GM18499 (cell line): ENCODE results near the gene ARFGEF2.
"Not testable (repeated sequence)": the region's sequence is repeated elsewhere in the genome, so short reads cannot be mapped to it uniquely, and the experiment has no call there.

Experiments used
- ATAC-seq: cut with Tn5 transposase; IDR thresholded peaks from one replicate; pipeline ENCODE4 v1.9.1; 2021; ENCODE audit warnings: moderate number of reproducible peaks; ENCODE audit not compliant: insufficient read depth, unreplicated experiment

ARFGEF2 gene

DNA sequence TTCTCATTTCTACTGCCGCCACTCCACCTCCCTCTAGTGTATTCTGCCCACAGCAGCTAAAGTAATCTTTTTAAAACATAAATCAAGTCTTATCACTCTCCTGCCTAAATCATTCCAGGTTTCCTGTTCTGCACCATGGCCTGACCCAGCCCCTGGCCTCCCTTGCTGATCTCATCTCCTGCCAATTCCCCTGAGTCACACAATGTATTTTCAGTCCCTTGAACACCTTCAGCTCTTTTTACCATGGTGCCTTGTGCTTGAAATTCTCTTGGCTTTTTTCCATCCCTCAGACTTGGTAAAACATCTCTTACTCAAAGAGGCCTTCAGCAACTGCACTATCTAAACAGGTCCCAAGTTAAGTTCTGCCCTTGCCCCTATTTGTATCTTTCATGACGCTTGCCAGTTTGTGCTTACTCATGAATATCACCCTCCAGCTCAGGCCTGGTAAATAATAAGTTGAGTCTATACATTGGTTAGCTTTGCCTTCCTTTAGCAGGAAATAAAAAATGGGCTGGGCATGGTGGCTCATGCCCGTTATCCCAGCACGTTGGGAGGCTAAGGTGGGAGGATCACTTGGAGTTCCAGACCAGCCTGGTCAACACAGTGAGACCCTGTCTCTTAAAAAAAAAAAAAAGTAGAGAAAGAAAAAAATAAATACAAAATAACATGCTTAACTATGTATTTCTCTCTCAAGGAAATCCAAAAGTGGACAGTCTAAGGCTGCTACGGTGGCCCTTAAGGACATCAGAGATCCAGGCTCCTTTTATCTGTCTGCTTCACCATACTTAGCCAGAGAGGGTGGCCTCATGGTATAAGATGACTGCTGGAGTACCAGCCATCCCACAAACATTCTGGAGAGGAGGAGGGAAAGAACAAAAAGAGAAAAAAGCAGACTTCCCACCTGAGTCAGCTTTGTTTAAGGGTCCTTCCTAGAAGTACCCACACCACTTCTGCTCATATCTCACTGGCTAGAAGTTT, 62.2 kb downstream of the ARFGEF2 start:
- no peak for ATAC-seq

GRCh38 chr20:48984575-48985219, 63.2 kb downstream of the ARFGEF2 start:
- no peak for ATAC-seq

GRCh38 chr20:48986899-48987298, 65.4 kb downstream of the ARFGEF2 start:
- ATAC-seq = no peak

DNA sequence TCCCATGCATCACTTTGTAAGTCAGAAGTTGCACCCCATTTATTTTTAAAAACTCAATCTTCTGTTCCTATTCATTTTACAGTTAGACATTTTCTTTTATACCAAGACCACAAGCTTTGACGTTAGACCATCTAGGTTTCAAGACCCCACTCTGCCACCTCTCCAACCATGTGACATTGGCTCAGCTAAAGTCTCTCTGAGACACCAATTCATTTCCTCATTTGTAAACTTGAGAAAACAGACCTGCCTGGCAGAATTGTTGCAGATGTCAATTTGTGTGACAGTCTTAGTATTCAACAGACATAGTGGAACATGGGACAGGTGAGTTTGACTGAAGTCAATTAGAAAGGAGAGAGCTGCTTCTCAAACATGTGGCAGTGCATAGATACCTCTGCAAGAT, 69.0 kb downstream of the ARFGEF2 start:
- no peak for ATAC-seq

- no peak for ATAC-seq
Measured at GRCh38 chr20:48995589-48995988, 74.1 kb downstream of the ARFGEF2 start.

DNA sequence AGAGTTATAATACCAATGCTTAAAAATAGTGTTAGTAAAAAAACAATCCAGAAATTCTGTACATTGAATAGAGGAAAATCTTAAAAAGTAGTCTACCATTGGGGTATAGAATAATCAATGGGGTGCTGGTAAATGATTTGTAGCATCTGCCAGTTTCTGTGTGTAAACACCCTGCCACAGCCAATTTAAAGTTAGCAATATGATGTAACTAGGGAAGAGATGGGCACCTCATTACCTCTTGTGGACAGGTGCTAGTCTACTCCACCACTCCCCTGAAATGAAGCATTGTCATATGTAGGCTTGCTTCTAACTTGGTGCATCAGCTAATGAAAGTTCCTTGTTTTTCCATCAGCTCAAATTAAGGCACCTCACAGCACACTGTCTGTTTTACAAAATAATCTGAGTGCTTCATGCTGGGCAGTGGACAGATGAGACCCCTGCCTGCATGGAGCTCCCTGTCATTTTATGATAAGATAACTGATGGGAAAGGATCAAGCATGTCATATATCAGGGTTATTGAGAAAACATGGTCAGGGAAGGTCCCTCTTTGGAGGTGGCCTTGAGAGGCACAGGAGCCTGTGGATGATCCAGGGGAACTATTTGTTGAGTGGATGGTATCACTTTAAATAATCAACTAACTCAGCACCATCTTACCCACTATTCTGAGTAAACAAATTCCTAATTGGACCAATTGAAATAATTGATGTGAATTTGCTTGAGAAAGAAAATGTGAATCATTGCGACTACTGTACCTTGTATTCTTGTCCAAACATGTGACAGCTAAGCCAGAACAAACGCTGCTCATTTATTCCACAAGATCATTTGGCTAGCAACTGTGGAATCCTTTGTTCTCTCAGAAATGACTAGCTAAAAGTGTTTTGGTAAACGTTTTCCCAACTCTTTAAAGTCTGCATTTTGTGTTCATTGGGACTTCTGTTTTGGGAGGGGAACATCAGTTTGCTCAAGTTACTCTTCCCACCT, 78.7 kb downstream of the ARFGEF2 start:
- ATAC-seq = no peak

DNA sequence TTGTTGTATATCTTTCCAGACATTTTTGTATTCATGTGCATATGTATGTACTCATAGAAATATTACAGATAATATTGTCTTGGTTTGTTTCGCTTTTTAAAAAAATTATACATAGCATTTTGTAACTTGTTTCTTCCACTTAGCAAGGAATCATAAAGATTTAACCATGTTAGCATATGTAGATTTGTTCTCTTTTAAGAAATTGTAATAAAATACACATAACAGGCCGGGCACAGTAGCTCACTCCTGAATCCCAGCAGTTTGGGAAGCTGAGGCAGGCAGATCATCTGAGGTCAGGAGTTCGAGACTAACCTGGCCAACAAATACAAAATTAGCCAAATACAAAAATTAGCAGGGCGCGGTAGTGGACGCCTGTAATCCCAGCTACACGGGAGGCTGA, 80.2 kb downstream of the ARFGEF2 start:
- no peak for ATAC-seq

- ATAC-seq = no peak
Measured at GRCh38 chr20:49006446-49006980, 85.0 kb downstream of the ARFGEF2 start.

DNA sequence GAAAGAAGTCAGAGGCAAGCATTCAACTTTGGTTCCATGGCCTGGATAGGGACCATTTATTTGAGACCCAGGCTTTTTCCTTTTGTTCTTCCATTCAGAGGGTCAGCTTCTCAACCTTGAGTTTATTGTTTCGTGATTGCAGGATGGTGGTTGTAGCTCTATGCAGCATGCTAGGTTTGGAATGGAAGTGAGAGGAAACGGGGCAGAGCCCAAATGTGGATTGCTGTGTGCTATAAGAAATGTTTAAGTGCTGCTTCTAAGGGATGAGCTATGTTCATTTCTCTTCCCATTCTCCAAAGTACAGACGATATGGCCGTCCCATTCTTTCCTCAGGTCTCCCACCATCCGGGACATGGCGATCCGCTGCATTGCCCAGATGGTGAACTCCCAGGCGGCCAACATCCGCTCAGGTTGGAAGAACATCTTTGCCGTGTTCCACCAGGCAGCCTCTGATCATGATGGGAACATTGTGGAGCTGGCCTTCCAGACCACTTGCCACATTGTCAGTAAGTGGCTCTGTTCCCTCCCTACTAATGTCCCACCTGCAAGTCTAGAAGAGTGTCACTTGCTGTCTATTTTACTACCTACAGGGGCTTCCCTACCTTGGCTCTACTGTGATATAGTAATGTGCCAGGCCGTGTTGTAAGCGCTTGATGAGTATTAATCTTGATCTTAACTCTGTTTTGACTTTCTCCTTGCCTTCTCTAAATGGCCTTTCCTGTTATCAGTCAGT, 88.6 kb downstream of the ARFGEF2 start:
- no peak for ATAC-seq

DNA sequence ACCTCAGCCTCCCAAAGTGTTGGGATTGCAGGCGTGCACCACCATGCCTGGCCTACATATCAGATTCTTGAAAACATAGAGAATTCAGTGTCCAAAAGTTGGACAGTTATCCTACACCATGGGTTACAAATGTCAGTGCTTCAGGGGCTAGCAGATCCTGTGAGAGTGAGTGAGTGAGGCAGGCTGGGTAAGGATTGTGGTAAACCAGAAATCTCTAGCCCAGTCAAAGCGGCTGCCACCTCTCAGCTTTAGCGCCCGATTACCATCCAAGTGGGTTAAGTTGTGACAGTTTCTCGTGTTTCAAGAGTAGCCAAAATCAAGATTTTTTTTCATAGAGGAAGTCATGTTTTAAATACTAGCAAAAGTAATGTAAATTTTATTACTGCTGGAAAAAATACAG, 102.7 kb downstream of the ARFGEF2 start:
- no peak for ATAC-seq

DNA sequence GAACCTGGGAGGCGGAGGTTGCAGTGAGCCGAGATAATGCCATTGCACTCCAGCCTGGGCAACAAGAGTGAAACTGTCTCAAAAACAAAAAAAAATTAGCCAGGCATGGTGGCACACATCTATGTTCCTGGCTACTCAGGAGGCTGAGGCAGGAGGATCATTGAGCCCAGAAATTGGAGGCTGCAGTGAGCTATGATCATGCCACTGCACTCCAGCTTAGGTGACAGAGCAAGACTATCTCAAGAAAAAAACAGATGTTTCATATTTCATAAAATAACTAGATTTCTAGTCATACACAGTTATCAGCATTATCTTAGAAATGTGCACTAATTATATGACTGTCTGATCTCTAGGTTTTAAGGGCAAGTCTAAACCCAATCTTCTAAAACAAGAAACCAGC, 106.7 kb downstream of the ARFGEF2 start:
- ATAC-seq = not testable (repeated sequence)

GRCh38 chr20:49028684-49029083, 107.2 kb downstream of the ARFGEF2 start:
- ATAC-seq = no peak

GRCh38 chr20:49029203-49029602, 107.7 kb downstream of the ARFGEF2 start:
- no peak for ATAC-seq

DNA sequence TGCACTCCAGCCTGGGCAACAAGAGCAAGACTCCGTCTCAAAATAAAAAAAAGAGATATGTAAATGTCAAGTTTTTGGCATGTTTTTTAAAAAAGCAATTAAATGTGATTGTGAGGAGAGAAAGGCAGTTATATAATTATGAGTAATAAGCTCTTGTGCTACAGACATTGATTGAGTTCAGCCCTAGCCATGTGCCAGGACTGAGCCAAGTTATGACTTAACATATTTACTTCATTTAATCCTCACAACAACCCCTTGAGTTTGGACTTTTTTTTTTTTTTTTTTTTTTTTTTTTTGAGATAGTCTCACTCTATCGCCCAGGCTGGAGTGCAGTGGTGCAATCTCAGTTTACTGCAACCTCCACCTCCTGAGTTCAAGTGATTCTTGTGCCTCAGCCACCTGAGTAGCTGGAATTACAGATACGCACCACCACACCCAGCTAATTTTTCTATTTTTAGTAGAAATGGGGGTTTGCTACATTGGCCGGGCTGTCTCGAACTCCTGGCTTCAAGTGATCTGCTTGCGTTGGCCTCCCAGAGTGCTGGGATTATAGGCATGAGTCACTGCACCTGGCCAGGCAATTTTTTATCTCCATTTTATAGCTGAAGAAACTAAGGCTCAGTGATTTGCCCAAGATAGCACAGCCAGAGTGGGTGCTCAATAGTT, 109.6 kb downstream of the ARFGEF2 start:
- no peak for ATAC-seq

GRCh38 chr20:49032455-49032854, 110.9 kb downstream of the ARFGEF2 start:
- no peak for ATAC-seq

DNA sequence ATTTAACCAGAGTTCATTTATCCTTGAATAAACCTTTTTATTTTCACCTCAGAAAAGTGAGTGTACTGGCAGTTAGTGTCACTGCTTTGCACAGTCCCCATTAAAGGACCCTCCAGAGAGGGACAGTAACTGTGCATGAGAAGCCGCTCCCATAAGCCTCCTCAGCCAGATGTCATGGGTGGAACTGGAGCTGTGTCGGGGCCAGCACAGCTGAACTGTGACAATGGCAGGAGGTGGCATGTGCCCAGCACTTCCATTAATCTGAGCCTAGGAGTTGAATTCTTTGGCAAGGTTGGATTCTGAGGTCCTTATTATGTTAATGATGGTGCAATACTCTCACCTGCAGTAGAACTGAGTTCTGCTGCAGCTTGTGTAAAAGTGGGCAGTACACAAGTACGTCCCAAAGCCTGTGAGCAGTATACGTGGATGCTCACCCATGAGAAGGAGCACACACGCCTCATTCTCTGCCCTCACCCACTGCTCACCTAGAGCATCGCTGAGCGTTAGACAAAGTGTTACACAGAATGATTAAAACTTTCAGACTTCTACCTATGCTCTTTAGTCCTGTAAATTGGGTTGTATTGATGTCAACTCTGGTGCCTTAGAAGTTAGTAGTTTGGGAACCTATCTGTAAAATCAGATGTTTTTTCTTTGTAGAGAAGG, 112.7 kb downstream of the ARFGEF2 start:
- ATAC-seq = no peak

GRCh38 chr20:49037962-49038387, 116.5 kb downstream of the ARFGEF2 start:
- ATAC-seq = no peak

DNA sequence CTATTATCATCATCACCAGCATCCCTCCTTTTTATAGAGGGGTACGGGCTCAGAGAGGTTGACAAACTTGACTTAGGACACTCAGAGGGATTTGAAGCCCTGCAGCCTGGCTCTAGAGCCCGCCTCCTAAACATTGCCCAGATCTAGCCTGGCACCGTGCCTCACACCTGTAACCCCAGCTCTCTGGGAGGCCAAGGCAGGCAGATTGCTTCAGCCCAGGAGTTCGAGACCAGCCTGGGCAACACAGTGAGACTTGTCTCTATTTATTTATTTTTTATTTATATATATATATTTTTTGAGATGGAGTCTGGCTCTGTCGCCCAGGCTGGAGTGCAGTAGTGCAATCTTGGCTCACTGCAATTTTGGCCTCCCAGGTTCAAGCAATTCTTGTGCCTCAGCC, 118.3 kb downstream of the ARFGEF2 start:
- no peak for ATAC-seq
